Prostate gland (tissue), 2 donors: ENCODE data around the gene TNFRSF14. TPM values are rescaled to one million over a fixed set of nuclear protein-coding genes. Genes with fewer than 3 reads are reported as not detected.

Source experiments
- DNase-seq: peaks from one replicate; pipeline ENCODE4 v3.0.0-alpha.2; 2019; ENCODE audit warnings: low spot score
- H3K27ac ChIP-seq, 2 donors: fragments of 200-600 bp; sonication (generic); 2 replicates each; pipeline ENCODE4 v1.5.1; 2017 to 2019
- H3K27me3 ChIP-seq: fragments of 200-600 bp; sonication (generic); replicated peaks from 2 replicates; pipeline ENCODE4 v1.5.1; 2019; ENCODE audit not compliant: insufficient read depth
- H3K36me3 ChIP-seq, 2 donors: fragments of 200-600 bp; sonication (generic); 1 replicate in 1 of 2; 2 replicates in 1 of 2; pipeline versions ENCODE4 v1.5.1 to v1.8.1; 2017 to 2019
- H3K4me1 ChIP-seq: fragments of 200-600 bp; sonication (generic); replicated peaks from 2 replicates; pipeline ENCODE4 v1.5.1; 2019
- H3K4me3 ChIP-seq, 2 donors: fragments of 200-600 bp; sonication (generic); 2 replicates each; pipeline ENCODE4 v1.5.1; 2017 to 2019
- H3K9me3 ChIP-seq: fragments of 200-600 bp; sonication (generic); 2 replicates; pipeline ENCODE4 v1.5.1; 2017
- CTCF ChIP-seq, 4 experiments: fragments of 200-600 bp in 2 of 4; fragments of 450-650 bp in 2 of 4; sonication (generic) in 2 of 4; IDR thresholded peaks; 1 replicate in 3 of 4; 2 replicates in 1 of 4; pipeline ENCODE4 v1.5.1; 2016 to 2019; ENCODE audit warnings: antibody characterized with exemption in 4 of 4, mild to moderate bottlenecking in 2 of 4, moderate library complexity in 2 of 4
- POLR2A ChIP-seq: fragments of 450-650 bp; IDR thresholded peaks from one replicate; pipeline ENCODE4 v1.6.1; 2016; ENCODE audit warnings: antibody characterized with exemption, mild to moderate bottlenecking
- POLR2AphosphoS5 ChIP-seq: sonication (generic); formaldehyde crosslinking; IDR thresholded peaks from one replicate; pipeline ENCODE4 v1.6.1; 2017; ENCODE audit warnings: antibody characterized with exemption
- WGBS: methylation state at CpG from one replicate; pipeline ENCODE4 v1.1.5; 2018; 5-methylcytosine and 5-hydroxymethylcytosine counted together
- intact Hi-C: fragments of 100-400 bp; cut with DNase I; formaldehyde crosslinking; loops from one replicate; pipeline ENCODE4 v1.14.2; 2022
- total RNA-seq, 2 donors: library from RNA; depleted of rRNA; stranded (reverse); fragments of >200 nt; gene quantifications; one replicate each; pipeline ENCODE4 v1.1.0, GENCODE V29; 2016

Gene TNFRSF14
- total RNA-seq, 2 donors from 2014 or later: 83.3 to 105 TPM

DNA sequence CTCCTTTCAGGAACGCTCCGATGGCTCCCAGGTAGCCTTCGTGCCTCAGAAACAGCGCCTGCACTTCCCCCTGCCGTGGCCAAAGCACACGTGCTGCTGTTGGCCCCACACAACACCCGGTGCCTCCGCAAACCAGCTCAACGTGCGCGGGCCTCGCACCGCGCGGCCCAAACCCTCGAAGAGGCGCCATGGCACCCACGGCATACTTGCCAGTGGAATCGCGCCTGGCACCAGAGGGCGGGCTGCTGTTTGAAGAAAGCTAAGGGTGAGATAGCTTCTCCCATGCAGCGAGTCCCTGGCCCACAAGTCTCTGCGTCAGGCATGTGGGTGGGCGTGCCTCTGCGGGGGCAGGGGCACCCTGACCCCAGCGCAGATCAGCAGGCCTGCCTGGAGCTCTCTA is 37.6 kb upstream of the TNFRSF14 start:
- Histone ChIP-seq H3K36me3 (peaks cover 31 to 71% of the 10 kb centered on the region in 2 donors), H3K27me3 (no peaks in the 10 kb centered on the region), H3K27ac (no peak overlapping the region), H3K4me3 (no peak overlapping the region), H3K4me1 (no peaks in the 10 kb centered on the region), H3K9me3 (no peaks in the 10 kb centered on the region)
- intact Hi-C loops: no loop called here
- DNase-seq: no peak
- 94% methylated on average over 26 of the region's 26 CpGs for WGBS
- TF ChIP-seq POLR2A (no peak), CTCF (IDR thresholded peaks at IDR 0.05) (no peak), POLR2AphosphoS5 (no peak)

GRCh38 chr1:2519029-2519685 is 37.0 kb upstream of the TNFRSF14 start:
- H3K27ac ChIP-seq: no peak overlapping the region
- no peaks in the 10 kb centered on the region for H3K4me1 ChIP-seq
- no peak overlapping the region for H3K4me3 ChIP-seq
- peaks cover 26 to 65% of the 10 kb centered on the region in 2 donors for H3K36me3 ChIP-seq
- intact Hi-C loops: no loop called here
- H3K9me3 ChIP-seq: no peaks in the 10 kb centered on the region
- 83% methylated on average over 25 of the region's 25 CpGs for WGBS
- no peaks in the 10 kb centered on the region for H3K27me3 ChIP-seq
- TF ChIP-seq POLR2A (no peak), CTCF (IDR thresholded peaks at IDR 0.05) (no peak)
- no peak for DNase-seq

DNA sequence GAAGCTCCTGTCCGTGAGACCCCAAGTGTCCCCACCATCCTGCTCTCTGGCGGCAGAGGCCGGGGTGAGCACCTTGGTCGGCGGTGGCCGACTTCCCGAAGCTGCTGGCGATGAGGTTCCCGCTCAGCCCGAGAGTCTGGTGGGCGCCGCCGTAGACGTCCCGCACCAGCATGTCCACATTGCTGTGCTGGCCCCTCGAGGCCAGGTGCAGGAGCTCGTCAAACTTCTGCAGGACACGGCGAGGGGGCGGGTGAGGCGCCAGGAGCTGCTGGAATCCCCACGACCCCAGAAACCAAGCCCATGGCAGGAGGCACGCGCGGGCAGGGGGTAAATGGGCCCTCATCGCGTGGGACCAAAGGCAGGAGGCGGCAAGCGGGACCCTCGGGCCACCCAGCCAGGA is 36.4 kb upstream of the TNFRSF14 start:
- no peaks in the 10 kb centered on the region for H3K9me3 ChIP-seq
- peaks cover 25 to 63% of the 10 kb centered on the region in 2 donors for H3K36me3 ChIP-seq
- no peak for DNase-seq
- no peak overlapping the region for H3K4me3 ChIP-seq
- 94% methylated on average over 29 of the region's 30 CpGs for WGBS
- no peak overlapping the region for H3K27ac ChIP-seq
- intact Hi-C loops: loop anchor here (10.0 kb wide), 1 partner anchor 325 kb away; the partner anchor contains the start of gene FAAP20
- TF ChIP-seq POLR2AphosphoS5 (no peak), CTCF (IDR thresholded peaks at IDR 0.05) (no peak), POLR2A (no peak)
- H3K4me1 ChIP-seq: peaks cover 4% of the 10 kb centered on the region
- no peaks in the 10 kb centered on the region for H3K27me3 ChIP-seq

GRCh38 chr1:2520206-2520605 is 36.0 kb upstream of the TNFRSF14 start:
- no peak for DNase-seq
- no peak for TF ChIP-seq POLR2AphosphoS5
- no peak for TF ChIP-seq POLR2A
- TF ChIP-seq CTCF (IDR thresholded peaks at IDR 0.05): no peak
- Histone ChIP-seq H3K27ac (no peak overlapping the region), H3K4me3 (no peak overlapping the region), H3K36me3 (peaks cover 25 to 59% of the 10 kb centered on the region in 2 donors), H3K9me3 (no peaks in the 10 kb centered on the region), H3K27me3 (no peaks in the 10 kb centered on the region), H3K4me1 (peaks cover 4% of the 10 kb centered on the region)
- intact Hi-C loops: loop anchor here (10.0 kb wide), 1 partner anchor 325 kb away; the partner anchor contains the start of gene FAAP20
- WGBS: 96% methylated on average over 15 of the region's 20 CpGs

DNA sequence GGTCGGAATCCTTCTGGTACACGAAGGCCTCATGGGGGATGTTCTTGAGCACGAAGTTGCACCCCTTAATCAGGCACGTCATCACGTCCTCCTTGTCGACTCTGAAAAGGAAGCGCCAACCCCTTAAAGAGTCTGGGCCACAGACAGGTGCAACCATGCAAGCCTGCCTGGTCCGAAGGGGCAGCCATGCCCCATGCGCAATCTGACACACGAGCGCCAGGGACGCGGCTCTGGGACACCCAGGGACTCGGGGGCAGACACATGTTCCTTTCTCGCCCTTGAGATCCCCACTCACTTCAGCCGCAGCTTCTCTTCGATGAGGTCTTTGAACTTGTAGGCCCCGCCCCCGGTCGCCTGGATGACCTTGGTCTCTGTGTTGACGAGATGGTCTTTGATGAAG is 35.4 kb upstream of the TNFRSF14 start:
- H3K4me3 ChIP-seq: no peak overlapping the region
- H3K27ac ChIP-seq: no peak overlapping the region
- 92% methylated on average over 21 of the region's 21 CpGs for WGBS
- intact Hi-C loops: loop anchor here (10.0 kb wide), 1 partner anchor 326 kb away; the partner anchor contains the start of gene FAAP20
- no peaks in the 10 kb centered on the region for H3K27me3 ChIP-seq
- H3K36me3 ChIP-seq: peaks cover 25 to 55% of the 10 kb centered on the region in 2 donors
- no peak for TF ChIP-seq POLR2A
- no peak for DNase-seq
- H3K9me3 ChIP-seq: no peaks in the 10 kb centered on the region
- H3K4me1 ChIP-seq: peaks cover 4% of the 10 kb centered on the region
